Endothelial cell of umbilical vein (primary cell): ENCODE data around the gene GRPEL1. TPM values are rescaled to one million over a fixed set of nuclear protein-coding genes. Genes with fewer than 3 reads are reported as not detected.

Source experiments
- BruUV-seq: library from RNA; stranded (reverse); fragments of 400-500 nt; replicated peaks from 2 replicates; lab custom pipeline; 2021; lab: Mats Ljungman, UMichigan
- CTCF ChIA-PET: fragments of 300-600, 350-600 bp; sonication (Branson Sonifier 250); formaldehyde crosslinking; loops from one replicate; lab custom pipeline; 2021; ENCODE audit warnings: antibody characterized with exemption, inconsistent platforms; lab: Charles Lee
- POLR2A ChIA-PET: fragments of 300-600, 350-600 bp; sonication (Branson Sonifier 250); formaldehyde crosslinking; loops from one replicate; lab custom pipeline; 2021; ENCODE audit warnings: antibody characterized with exemption, inconsistent platforms; lab: Charles Lee
- DNase-seq: peaks from one replicate; pipeline ENCODE4 v3.0.0-alpha.2; 2011; ENCODE audit warnings: low read depth, low spot score
- FAIRE-seq: peaks from 2 replicates; lab custom pipeline; 2011; peaks lifted over from hg19 to GRCh38; lab: Jason Lieb, UNC
- H2AFZ ChIP-seq: 2 replicates; pipeline ENCODE4 v1.6.0; 2012; ENCODE audit warnings: low read depth, low read length, control low read depth, inconsistent platforms
- H3K27ac ChIP-seq: 2 replicates; pipeline ENCODE4 v1.5.1; 2011; ENCODE audit warnings: low read depth, mild to moderate bottlenecking, control low read depth, low read length, moderate library complexity; ENCODE audit not compliant: insufficient read depth
- H3K27me3 ChIP-seq, 2 experiments: 2 replicates each; pipeline versions ENCODE4 v1.6.0 to v1.6.1; 2011; ENCODE audit warnings: low read length in 2 of 2, mixed read lengths in 1 of 2; ENCODE audit not compliant: control insufficient read depth in 2 of 2, insufficient read depth in 2 of 2
- H3K36me3 ChIP-seq, 2 experiments: 2 replicates in 1 of 2; 3 replicates in 1 of 2; pipeline ENCODE4 v1.5.1; 2011; ENCODE audit warnings: low read length in 2 of 2, mild to moderate bottlenecking in 1 of 2, moderate library complexity in 1 of 2; ENCODE audit not compliant: control insufficient read depth in 2 of 2, insufficient read depth in 2 of 2; ENCODE audit errors: extremely low read depth in 1 of 2
- H3K4me1 ChIP-seq: 3 replicates; pipeline ENCODE4 v1.5.1; 2011; ENCODE audit warnings: mild to moderate bottlenecking, low read length; ENCODE audit not compliant: control insufficient read depth, insufficient read depth; ENCODE audit errors: extremely low read depth
- H3K4me2 ChIP-seq: 2 replicates; pipeline ENCODE4 v1.6.1; 2011; ENCODE audit warnings: low read length, control low read depth, mixed read lengths; ENCODE audit not compliant: insufficient read depth
- H3K4me3 ChIP-seq, 3 experiments: fragments of 200-600 bp in 1 of 3; sonication (generic), shearing (Covaris generic) in 1 of 3; replicated peaks in 1 of 3; 2 replicates each; pipeline ENCODE4 v1.5.1; 2011 to 2016; ENCODE audit warnings: control low read depth in 3 of 3, low read length in 3 of 3, mild to moderate bottlenecking in 2 of 3, inconsistent platforms in 1 of 3, low read depth in 1 of 3, moderate library complexity in 1 of 3; ENCODE audit not compliant: insufficient read depth in 1 of 3
- H3K79me2 ChIP-seq: 2 replicates; pipeline ENCODE4 v1.6.0; 2012; ENCODE audit warnings: low read length, inconsistent platforms; ENCODE audit not compliant: control insufficient read depth, insufficient read depth
- H3K9ac ChIP-seq: replicated peaks from 2 replicates; pipeline ENCODE3; 2011; ENCODE audit warnings: low read length, control low read depth; ENCODE audit not compliant: insufficient read depth; ENCODE audit errors: extremely low read depth
- H3K9me1 ChIP-seq: replicated peaks from 3 replicates; pipeline ENCODE4 v1.6.0; 2011; ENCODE audit warnings: mild to moderate bottlenecking, low read length; ENCODE audit not compliant: control insufficient read depth, insufficient read depth; ENCODE audit errors: extremely low read depth
- H3K9me3 ChIP-seq: replicated peaks from 2 replicates; pipeline ENCODE4 v1.5.1; 2012; ENCODE audit warnings: low read length, inconsistent platforms; ENCODE audit not compliant: control insufficient read depth, insufficient read depth
- H4K20me1 ChIP-seq: replicated peaks from 2 replicates; pipeline ENCODE3; 2011; ENCODE audit warnings: mild to moderate bottlenecking, low read length; ENCODE audit not compliant: control insufficient read depth, insufficient read depth; ENCODE audit errors: extremely low read depth
- CTCF ChIP-seq, 2 donors: IDR thresholded peaks; 1 replicate in 1 of 2; 2 replicates in 1 of 2; pipeline ENCODE4 v1.5.1; 2011; ENCODE audit warnings: low read length in 2 of 2, mild to moderate bottlenecking in 2 of 2, moderate library complexity in 2 of 2, control low read depth in 1 of 2, inconsistent platforms in 1 of 2, low read depth in 1 of 2; ENCODE audit not compliant: insufficient read depth in 1 of 2; ENCODE audit errors: extremely low read depth in 1 of 2
- EZH2 ChIP-seq: IDR thresholded peaks from 2 replicates; pipeline ENCODE4 v1.6.1; 2012; ENCODE audit warnings: borderline replicate concordance, low read depth, mild to moderate bottlenecking, moderate library complexity, low read length, inconsistent platforms; ENCODE audit not compliant: severe bottlenecking
- FOS ChIP-seq: IDR thresholded peaks from 2 replicates; pipeline ENCODE4 v1.6.1; 2011; ENCODE audit warnings: mild to moderate bottlenecking, low read length, moderate library complexity, borderline replicate concordance; ENCODE audit not compliant: insufficient read depth
- GATA2 ChIP-seq: IDR thresholded peaks from 2 replicates; pipeline ENCODE4 v1.7.0; 2011; ENCODE audit warnings: low read depth, mild to moderate bottlenecking, moderate library complexity, mixed read lengths, low read length; ENCODE audit not compliant: insufficient read length, insufficient read depth
- JUN ChIP-seq: IDR thresholded peaks from 2 replicates; pipeline ENCODE4 v1.6.1; 2011; ENCODE audit warnings: borderline replicate concordance, low read depth; ENCODE audit not compliant: insufficient read length, insufficient read depth
- MAX ChIP-seq: IDR thresholded peaks from 2 replicates; pipeline ENCODE4 v1.6.1; 2011; ENCODE audit not compliant: insufficient read depth, insufficient read length
- MYC ChIP-seq: IDR thresholded peaks from one replicate; pipeline ENCODE4 v1.6.1; 2011; ENCODE audit warnings: mild to moderate bottlenecking, low read depth, low read length
- POLR2A ChIP-seq: IDR thresholded peaks from 2 replicates; pipeline ENCODE4 v1.6.1; 2012; ENCODE audit warnings: low read depth, mild to moderate bottlenecking, control low read depth, low read length
- POLR2AphosphoS5 ChIP-seq: IDR thresholded peaks from 2 replicates; pipeline ENCODE4 v1.6.1; 2012; ENCODE audit warnings: low read depth, mild to moderate bottlenecking, control low read depth, low read length, moderate library complexity; ENCODE audit not compliant: insufficient read depth
- dilution Hi-C: fragments of 300-500 bp; cut with MboI; formaldehyde crosslinking; loops from one replicate; pipeline ENCODE4 v1.15.0; 2019; ENCODE audit warnings: low sequenced_read_pairs; ENCODE audit not compliant: extremely low pct_ligation_motif_present
- intact Hi-C: fragments of 100-400 bp; cut with micrococcal nuclease; formaldehyde crosslinking; loops from one replicate; pipeline ENCODE4 v1.10.0; 2022
- polyA plus RNA-seq, 4 experiments: library from polyadenylated mRNA; depleted of rRNA in 3 of 4; stranded (reverse) in 3 of 4; unstranded in 1 of 4; fragments of >200 nt; gene quantifications; 2 replicates each; pipeline versions ENCODE4 v1.2.1 to v1.2.3, GENCODE V29; 2011 to 2012; ENCODE audit warnings: missing spikeins in 1 of 4
- total RNA-seq: library from RNA; stranded (reverse); gene quantifications from 2 replicates; pipeline ENCODE4 v1.2.3, GENCODE V29; 2021

Gene GRPEL1
- total and polyA plus RNA-seq, 2 donors (not counting 3 experiments of a cell fraction or from before 2014, with no cell fraction given) = 17.3 to 42.6 TPM

- Histone ChIP-seq H3K4me3 (no peak overlapping the region), H3K27ac (no peak overlapping the region), H2AFZ (no peak overlapping the region), H3K4me1 (no peaks in the 10 kb centered on the region), H3K9me3 (no peaks in the 10 kb centered on the region), H4K20me1 (no peaks in the 10 kb centered on the region), H3K4me2 (no peak overlapping the region), H3K27me3 (peaks cover 8 to 15% of the 10 kb centered on the region in 2 experiments), H3K36me3 (no peaks in the 10 kb centered on the region), H3K9ac (no peak overlapping the region), H3K9me1 (no peaks in the 10 kb centered on the region), H3K79me2 (no peaks in the 10 kb centered on the region)
- FAIRE-seq (no peak), DNase-seq (no peak)
- CTCF ChIA-PET = interaction anchor here (1.1 kb wide), 1 partner anchor 12 kb away, joined by 3 read pairs; no protein-coding TSS in a partner anchor
- dilution Hi-C loops (no loop called here), intact Hi-C loops (no loop called here)
- POLR2A ChIA-PET = no interaction called here
- no TSS peak for BruUV-seq
- no peak for TF ChIP-seq CTCF (IDR thresholded peaks at IDR 0.05; ENCODE audit: extremely low read depth in 1 of 2, insufficient read depth in 1 of 2, low read depth in 1 of 2, low read length in 2 of 2)
- no peak for TF ChIP-seq POLR2A
- TF ChIP-seq FOS = no peak
- TF ChIP-seq GATA2 = no peak
- no peak for TF ChIP-seq MAX
- TF ChIP-seq POLR2AphosphoS5 = no peak
- TF ChIP-seq MYC = no peak
- TF ChIP-seq JUN = no peak
- no peak for TF ChIP-seq EZH2
These were observed 27.8 kb upstream of the GRPEL1 start for GRCh38 chr4:7095611-7096155.
